Measurements from ENCODE around the gene RSRC1.
"Not testable (repeated sequence)": the region's sequence is repeated elsewhere in the genome, so short reads cannot be mapped to it uniquely, and the experiment has no call there.

RSRC1 gene

DNA sequence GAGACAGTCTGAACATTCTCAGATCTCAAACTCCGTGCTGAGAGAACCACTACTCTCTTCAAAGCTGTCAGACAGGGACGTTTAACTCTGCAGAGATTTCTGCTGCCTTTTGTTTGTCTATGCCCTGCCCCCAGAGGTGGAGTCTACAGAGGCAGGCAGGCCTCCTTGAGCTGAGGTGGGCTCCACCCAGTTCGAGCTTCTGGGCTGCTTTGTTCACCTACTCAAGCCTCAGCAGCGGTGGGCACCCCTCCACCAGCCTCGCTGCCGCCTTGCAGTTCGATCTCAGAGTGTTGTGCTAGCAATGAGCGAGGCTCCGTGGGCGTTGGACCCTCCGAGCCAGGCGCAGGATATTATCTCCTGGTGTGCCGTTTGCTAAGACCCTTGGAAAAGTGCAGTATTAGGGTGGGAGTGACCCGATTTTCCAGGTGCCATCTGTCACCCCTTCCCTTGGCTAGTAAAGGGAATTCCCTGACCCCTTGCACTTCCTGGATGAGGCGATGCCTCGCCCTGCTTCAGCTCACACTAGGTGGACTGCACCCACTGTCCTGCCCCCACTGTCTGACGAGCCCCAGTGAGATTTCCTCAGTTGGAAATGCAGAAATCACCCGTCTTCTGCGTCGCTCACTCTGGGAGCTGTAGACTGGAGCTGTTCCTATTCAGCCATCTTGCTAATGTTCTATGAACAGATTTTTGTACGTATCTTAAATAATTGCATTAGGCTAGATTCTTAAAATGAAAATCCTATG, 220.0 kb downstream of the RSRC1 start:
- DNase-seq (ENCODE audit: low spot score) = not testable (repeated sequence)

- DNase-seq (ENCODE audit: low spot score) = no peak
Measured at GRCh38 chr3:158330870-158331269, 221.0 kb downstream of the RSRC1 start.

DNA sequence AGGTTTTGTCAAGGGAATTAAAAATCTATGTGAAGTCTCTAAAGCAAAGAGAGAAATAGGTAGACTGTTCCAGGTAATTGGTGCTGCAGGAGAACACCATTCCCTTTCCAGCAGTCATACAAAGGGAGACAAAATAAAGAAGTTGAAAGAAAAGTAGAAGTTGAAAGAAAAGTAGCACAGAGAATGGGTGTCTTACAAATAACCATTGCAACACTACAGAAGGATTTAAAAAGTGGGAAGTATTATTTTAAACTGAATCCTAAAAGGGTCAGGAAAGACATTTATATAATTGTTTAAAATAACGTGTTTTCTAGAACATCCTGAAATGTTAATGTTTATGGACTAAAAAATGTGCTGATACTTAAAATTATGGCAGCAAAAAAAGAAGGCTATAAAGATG, 223.8 kb downstream of the RSRC1 start:
- DNase-seq (ENCODE audit: low spot score) = no peak

DNA sequence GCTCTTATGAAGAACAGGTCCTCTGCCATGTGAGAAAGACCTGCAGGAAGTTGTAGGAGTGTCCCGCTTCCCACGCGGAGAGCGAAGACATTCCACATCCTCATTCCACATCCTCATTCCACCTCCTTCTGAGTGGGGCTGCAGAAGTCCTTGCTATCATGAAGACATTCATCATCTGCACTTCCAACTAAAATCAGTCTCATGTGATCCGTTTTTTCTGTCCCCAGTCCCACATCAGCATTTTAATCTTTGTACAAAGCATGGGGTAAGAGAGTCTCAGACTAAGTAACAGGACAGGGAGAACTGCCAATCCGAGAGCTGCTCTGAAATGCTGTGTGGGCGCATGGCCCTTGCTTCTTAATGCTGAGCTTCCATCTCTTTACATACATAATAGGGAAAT, 227.2 kb downstream of the RSRC1 start:
- DNase-seq (ENCODE audit: low spot score) = no peak

DNA sequence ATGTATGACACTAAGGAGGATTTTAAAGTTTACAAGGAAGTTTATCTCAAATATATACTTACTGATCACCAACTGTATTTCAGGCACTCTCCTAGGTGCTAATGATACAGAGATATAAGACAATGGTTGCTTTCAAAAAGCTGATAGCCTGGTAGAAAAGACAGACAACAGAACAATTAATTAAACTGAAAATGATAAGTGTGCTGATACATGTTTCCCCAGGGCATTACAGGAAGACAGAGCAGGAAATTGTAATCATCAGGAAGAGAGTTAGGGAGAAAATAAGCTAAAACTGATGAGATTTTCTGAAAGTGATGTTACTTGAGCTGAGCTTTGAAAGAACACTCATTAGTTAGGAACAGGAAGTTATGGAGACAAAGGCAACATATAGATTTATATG, 229.7 kb downstream of the RSRC1 start:
- DNase-seq (ENCODE audit: low spot score) = no peak

- DNase-seq (ENCODE audit: low spot score) = not testable (repeated sequence)
Measured at GRCh38 chr3:158340951-158341350, 231.1 kb downstream of the RSRC1 start.

DNA sequence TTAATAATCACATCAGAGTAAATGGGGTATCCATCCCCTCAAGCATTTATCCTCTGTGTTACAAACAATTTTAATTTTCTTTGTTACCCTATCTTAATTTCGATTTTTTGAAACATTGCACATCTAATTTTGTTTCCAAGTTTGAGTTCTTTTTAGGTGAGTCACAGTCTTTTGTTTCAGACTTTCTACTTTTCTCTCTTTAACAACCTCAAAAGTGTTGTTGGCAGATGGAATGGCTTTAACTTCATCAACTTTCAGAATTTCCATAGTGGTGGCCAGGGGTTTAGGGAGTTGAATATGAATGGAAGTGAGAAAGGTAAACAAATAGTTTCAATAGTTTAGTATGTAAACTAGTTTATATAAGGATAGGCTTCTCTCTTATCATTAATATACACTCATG, 238.1 kb downstream of the RSRC1 start:
- no peak for DNase-seq (ENCODE audit: low spot score)

DNA sequence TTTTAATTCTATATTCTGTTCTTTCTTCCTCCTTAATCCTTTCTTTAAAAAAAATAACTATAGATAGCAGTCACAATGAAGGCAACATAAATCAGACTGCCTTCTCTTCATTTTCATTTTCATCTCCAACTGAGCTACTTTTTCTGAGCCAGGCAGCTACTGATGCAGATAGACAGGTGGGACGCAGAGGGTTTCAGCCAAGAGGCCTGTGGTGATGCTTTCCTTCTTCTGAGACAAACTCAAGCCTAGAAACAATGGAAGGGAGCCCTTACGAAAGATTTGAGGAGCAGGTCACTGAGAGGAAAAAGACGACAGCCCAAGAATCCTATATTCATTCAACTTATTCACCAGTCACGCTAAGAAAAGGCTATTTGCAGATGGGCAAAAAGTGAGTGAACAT, 241.1 kb downstream of the RSRC1 start:
- DNase-seq (ENCODE audit: low spot score) = no peak

GRCh38 chr3:158352551-158352950, 242.7 kb downstream of the RSRC1 start:
- no peak for DNase-seq (ENCODE audit: low spot score)

DNA sequence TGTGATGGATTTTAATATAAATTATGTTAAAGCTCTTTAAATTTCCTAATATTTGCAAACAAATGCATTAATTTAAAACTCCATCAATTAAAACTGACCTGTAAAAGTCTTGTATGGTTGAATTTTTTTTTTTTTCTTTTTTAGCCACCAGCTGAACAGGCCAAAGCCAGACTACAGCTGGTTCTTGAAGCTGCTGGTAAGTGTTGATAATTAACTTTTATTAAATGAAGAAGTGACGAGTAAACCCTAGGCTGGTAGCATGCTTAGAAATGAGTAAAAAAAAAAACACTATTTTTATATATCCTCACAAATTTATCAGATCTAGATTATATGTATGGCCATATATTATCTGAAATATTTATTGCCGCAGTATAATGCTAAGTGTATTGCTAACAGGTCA, 244.8 kb downstream of the RSRC1 start:
- DNase-seq (ENCODE audit: low spot score) = no peak

- no peak for DNase-seq (ENCODE audit: low spot score)
Measured at GRCh38 chr3:158355623-158356588, 246.0 kb downstream of the RSRC1 start.

DNA sequence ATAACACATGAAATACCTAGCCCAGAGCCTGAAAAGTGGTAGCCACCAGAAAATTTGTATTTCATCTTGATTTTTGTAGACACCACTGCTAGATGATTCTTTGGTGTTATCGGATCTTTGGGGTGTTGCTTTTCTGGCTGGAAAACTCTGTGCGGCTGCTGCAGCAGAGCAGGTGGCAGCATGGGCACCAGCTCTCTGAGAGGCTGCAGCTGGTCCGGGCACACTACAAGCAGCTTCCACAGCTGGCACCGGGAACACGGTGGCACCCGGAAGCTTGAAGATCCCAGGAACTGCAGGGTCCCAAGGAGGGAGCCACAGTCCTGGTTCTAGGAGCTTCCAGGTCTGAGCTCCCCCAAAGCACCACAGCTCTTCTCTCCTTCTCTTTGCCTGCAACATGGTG, 249.4 kb downstream of the RSRC1 start:
- no peak for DNase-seq (ENCODE audit: low spot score)

GRCh38 chr3:158360756-158361448, 251.0 kb downstream of the RSRC1 start:
- DNase-seq (ENCODE audit: low spot score) = no peak

DNA sequence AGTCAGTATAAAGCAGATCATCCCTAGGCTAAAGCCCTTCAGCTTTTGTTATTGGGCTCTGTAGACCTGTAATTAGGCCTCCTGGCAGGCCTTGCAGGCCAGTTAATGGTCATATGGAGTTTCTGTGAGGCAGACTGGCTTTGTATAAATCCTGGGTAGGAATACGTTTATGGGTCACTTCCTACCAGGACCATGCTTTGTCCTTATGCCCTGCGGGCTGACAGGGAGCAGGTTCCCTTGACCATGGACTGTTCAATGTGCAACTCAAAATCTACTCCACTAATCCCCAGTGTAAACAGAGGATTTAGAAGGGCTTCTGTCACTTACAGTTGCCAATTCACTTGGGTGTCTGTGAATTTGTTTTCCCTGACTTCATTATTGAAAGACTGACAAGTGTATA, 258.4 kb downstream of the RSRC1 start:
- peak; percentile 22 for DNase-seq (ENCODE audit: low spot score)

DNA sequence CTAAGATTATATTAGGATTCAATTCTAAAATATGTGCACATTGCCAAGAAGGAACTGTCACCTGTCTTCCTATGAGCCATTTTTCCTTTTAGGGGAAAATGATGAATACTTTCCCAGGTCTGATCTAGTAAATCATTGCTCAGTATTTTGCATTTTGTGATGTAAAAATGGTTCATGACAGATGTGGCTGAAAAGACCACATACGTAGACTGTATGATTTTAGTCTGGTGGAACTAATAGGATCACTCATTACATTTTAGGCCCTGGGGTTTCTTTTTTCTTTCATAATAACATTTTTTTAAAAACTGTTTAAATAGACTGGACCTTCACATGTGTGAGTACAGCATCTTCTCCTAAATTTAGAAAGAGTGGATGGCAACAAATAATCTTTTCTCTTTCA, 259.4 kb downstream of the RSRC1 start:
- no peak for DNase-seq (ENCODE audit: low spot score)

- no peak for DNase-seq (ENCODE audit: low spot score)
Measured at GRCh38 chr3:158379517-158379916, 269.6 kb downstream of the RSRC1 start.

GRCh38 chr3:158381262-158381868, 271.5 kb downstream of the RSRC1 start:
- no peak for DNase-seq (ENCODE audit: low spot score)

GRCh38 chr3:158382479-158382878, 272.6 kb downstream of the RSRC1 start:
- no peak for DNase-seq (ENCODE audit: low spot score)

- no peak for DNase-seq (ENCODE audit: low spot score)
Measured at GRCh38 chr3:158384019-158384418, 274.1 kb downstream of the RSRC1 start.

GRCh38 chr3:158395421-158395820, 285.5 kb downstream of the RSRC1 start:
- DNase-seq (ENCODE audit: low spot score) = no peak

DNA sequence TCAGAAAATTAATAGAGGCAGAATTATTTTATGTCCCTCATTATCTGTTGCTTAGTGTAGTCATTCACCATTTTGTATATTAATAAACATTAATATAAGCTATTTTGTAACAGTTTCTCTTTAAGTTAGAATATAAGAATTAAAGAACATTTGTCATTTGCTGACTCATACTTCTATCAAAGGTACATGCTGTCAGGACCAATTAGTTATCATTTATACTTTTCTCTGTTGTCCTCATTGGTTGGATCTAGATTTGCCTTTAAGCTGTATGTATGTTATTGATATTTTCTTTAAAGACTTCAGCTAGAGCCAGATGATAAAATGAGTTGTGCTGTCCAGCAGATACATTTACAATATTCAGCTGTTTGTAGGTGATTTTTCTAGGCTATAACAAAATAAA, 292.7 kb downstream of the RSRC1 start:
- DNase-seq (ENCODE audit: low spot score) = no peak

GRCh38 chr3:158403013-158403412, 293.1 kb downstream of the RSRC1 start:
- DNase-seq (ENCODE audit: low spot score) = no peak
